OCI-LY7 (cell line): ENCODE results near the gene PLEKHA5. TPM values are rescaled to one million over a fixed set of nuclear protein-coding genes. Genes with fewer than 3 reads are reported as not detected.

Experiments used
- BruUV-seq: library from RNA; stranded (reverse); fragments of 400-500 nt; replicated peaks from 2 replicates; lab custom pipeline; 2021; lab: Mats Ljungman, UMichigan
- CTCF ChIA-PET: fragments of 300-600 bp; sonication (Branson Sonifier 250); formaldehyde crosslinking; loops from one replicate; lab custom pipeline; 2022; ENCODE audit warnings: antibody characterized with exemption; ENCODE audit not compliant: unreplicated experiment; lab: Charles Lee
- POLR2A ChIA-PET: fragments of 300-600 bp; sonication (Branson Sonifier 250); formaldehyde crosslinking; loops from one replicate; lab custom pipeline; 2022; ENCODE audit warnings: antibody characterized with exemption; lab: Charles Lee
- DNase-seq: peaks from one replicate; pipeline ENCODE4 v3.0.0-alpha.2; 2015; ENCODE audit warnings: low spot score
- H2AFZ ChIP-seq: fragments of 200-600 bp; sonication (generic), shearing (Covaris generic); 2 replicates; pipeline ENCODE4 v1.6.1; 2014; ENCODE audit warnings: mild to moderate bottlenecking, antibody characterized with exemption, low read length, moderate library complexity
- H3K27ac ChIP-seq: fragments of 200-600 bp; sonication (generic); 2 replicates; pipeline ENCODE4 v1.5.1; 2014; ENCODE audit warnings: mixed run types, low read depth, mild to moderate bottlenecking, moderate library complexity, low read length, inconsistent platforms; ENCODE audit not compliant: poor library complexity, severe bottlenecking
- H3K36me3 ChIP-seq: fragments of 200-600 bp; sonication (generic); 2 replicates; pipeline ENCODE4 v1.6.1; 2014; ENCODE audit warnings: mild to moderate bottlenecking, antibody characterized with exemption, low read length, moderate library complexity, mixed read lengths; ENCODE audit not compliant: insufficient read depth
- H3K4me1 ChIP-seq: fragments of 200-600 bp; sonication (generic); 2 replicates; pipeline ENCODE4 v1.5.1; 2014; ENCODE audit warnings: mild to moderate bottlenecking, low read length; ENCODE audit not compliant: insufficient read depth, poor library complexity, severe bottlenecking
- H3K4me2 ChIP-seq: fragments of 200-600 bp; sonication (generic); 2 replicates; pipeline ENCODE4 v1.6.1; 2014; ENCODE audit warnings: mild to moderate bottlenecking, low read length
- H3K4me3 ChIP-seq: fragments of 200-600 bp; sonication (generic); 2 replicates; pipeline ENCODE4 v1.5.1; 2014; ENCODE audit warnings: mild to moderate bottlenecking, low read depth, low read length; ENCODE audit not compliant: poor library complexity, severe bottlenecking
- H3K79me2 ChIP-seq: fragments of 200-600 bp; sonication (generic); 2 replicates; pipeline ENCODE4 v1.6.1; 2016; ENCODE audit warnings: low read depth, mild to moderate bottlenecking, low read length, moderate library complexity, mixed read lengths; ENCODE audit not compliant: insufficient read depth
- H3K9me2 ChIP-seq: fragments of 200-600 bp; sonication (generic); 2 replicates; pipeline ENCODE4 v1.6.1; 2016; ENCODE audit warnings: mild to moderate bottlenecking, low read length, mixed read lengths; ENCODE audit not compliant: insufficient read depth
- H3K9me3 ChIP-seq: fragments of 200-600 bp; sonication (generic); 2 replicates; pipeline ENCODE4 v1.6.1; 2014; ENCODE audit warnings: mild to moderate bottlenecking, mixed run types, low read length, mixed read lengths
- H4K20me1 ChIP-seq: fragments of 200-600 bp; sonication (generic); 2 replicates; pipeline ENCODE4 v1.6.1; 2014; ENCODE audit warnings: mild to moderate bottlenecking, antibody characterized with exemption, low read length, moderate library complexity, mixed read lengths; ENCODE audit not compliant: insufficient read depth
- CTCF ChIP-seq: fragments of 200-600 bp; sonication (generic); conservative IDR thresholded peaks from 2 replicates; pipeline ENCODE4 v1.5.1; 2014; ENCODE audit warnings: mild to moderate bottlenecking, antibody characterized with exemption, low read length, moderate library complexity, mixed read lengths
- EZH2phosphoT487 ChIP-seq: fragments of 200-600 bp; sonication (generic); IDR thresholded peaks from 2 replicates; pipeline ENCODE4 v1.6.1; 2018; ENCODE audit warnings: low read depth, borderline replicate concordance, mild to moderate bottlenecking, mixed run types, antibody characterized with exemption, low read length, moderate library complexity, mixed read lengths
- intact Hi-C: fragments of 100-400 bp; cut with micrococcal nuclease; formaldehyde crosslinking; loops from one replicate; pipeline ENCODE4 v1.10.0; 2022; ENCODE audit not compliant: unreplicated experiment
- total RNA-seq, 2 experiments: library from RNA; depleted of rRNA in 1 of 2; stranded (reverse); fragments of >200 nt in 1 of 2; shearing (Covaris generic) in 1 of 2; gene quantifications; 2 replicates each; pipeline ENCODE4 v1.2.3, GENCODE V29; 2014 to 2022

Gene PLEKHA5
- total RNA-seq, 2 experiments from 2014 or later = 2.7 TPM; not detected in 1

DNA sequence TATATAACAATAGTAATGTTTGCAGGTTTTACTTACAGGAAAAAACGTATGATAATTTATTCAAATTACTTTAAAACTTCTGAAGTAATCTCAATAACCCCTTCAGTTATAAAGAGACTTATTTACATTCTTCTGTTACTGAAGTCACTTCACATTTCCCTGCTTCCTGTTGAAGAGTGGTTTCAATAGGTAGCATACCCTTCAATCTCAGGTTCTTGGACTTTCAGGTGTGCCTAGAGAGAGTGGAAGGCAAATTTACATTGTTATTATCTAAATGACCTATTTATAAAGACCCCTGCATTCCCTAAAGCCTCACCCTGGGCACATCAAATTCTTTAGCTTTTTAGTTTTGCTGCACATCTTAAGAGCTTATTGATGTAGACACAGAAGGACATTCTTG, 172.2 kb downstream of the PLEKHA5 start:
- Histone ChIP-seq H3K9me2 (no peaks in the 10 kb centered on the region), H3K36me3 (no peaks in the 10 kb centered on the region), H2AFZ (no peak overlapping the region), H3K9me3 (no peaks in the 10 kb centered on the region), H3K4me1 (no peaks in the 10 kb centered on the region), H3K4me3 (no peak overlapping the region), H3K27ac (no peak overlapping the region), H3K79me2 (no peaks in the 10 kb centered on the region), H3K4me2 (no peak overlapping the region), H4K20me1 (no peaks in the 10 kb centered on the region)
- intact Hi-C loops = no loop called here
- TF ChIP-seq CTCF (no peak), EZH2phosphoT487 (no peak)
- ChIA-PET CTCF (no interaction called here), POLR2A (interaction anchor here (0.6 kb wide), 2 partner anchors 8 to 400 kb away, joined by 4 to 7 read pairs; no protein-coding TSS in a partner anchor)
- DNase-seq = no peak
- BruUV-seq = no TSS peak

- H4K20me1 ChIP-seq = no peaks in the 10 kb centered on the region
- ChIA-PET POLR2A (interaction anchor here (0.6 kb wide), 1 partner anchor 9 kb away, joined by 4 read pairs; no protein-coding TSS in a partner anchor), CTCF (no interaction called here)
- DNase-seq = no peak
- no peak overlapping the region for H3K4me3 ChIP-seq
- H3K79me2 ChIP-seq = no peaks in the 10 kb centered on the region
- H3K9me2 ChIP-seq = no peaks in the 10 kb centered on the region
- intact Hi-C loops = no loop called here
- no TSS peak for BruUV-seq
- H3K4me2 ChIP-seq = no peak overlapping the region
- TF ChIP-seq EZH2phosphoT487 (no peak), CTCF (no peak)
- no peaks in the 10 kb centered on the region for H3K9me3 ChIP-seq
- no peaks in the 10 kb centered on the region for H3K36me3 ChIP-seq
- no peak overlapping the region for H3K27ac ChIP-seq
- H2AFZ ChIP-seq = no peak overlapping the region
- H3K4me1 ChIP-seq = no peaks in the 10 kb centered on the region
Observed at GRCh38 chr12:19302100-19302640, 172.6 kb downstream of the PLEKHA5 start.

- H3K9me2 ChIP-seq = no peaks in the 10 kb centered on the region
- no peak overlapping the region for H2AFZ ChIP-seq
- no peak overlapping the region for H3K27ac ChIP-seq
- intact Hi-C loops = no loop called here
- BruUV-seq = no TSS peak
- H3K4me1 ChIP-seq = no peaks in the 10 kb centered on the region
- H3K36me3 ChIP-seq = no peaks in the 10 kb centered on the region
- CTCF ChIA-PET = no interaction called here
- no peak for DNase-seq
- POLR2A ChIA-PET = interaction anchor here (0.6 kb wide), 1 partner anchor 30 kb away, joined by 3 read pairs; no protein-coding TSS in a partner anchor
- H3K4me3 ChIP-seq = no peak overlapping the region
- H3K9me3 ChIP-seq = no peaks in the 10 kb centered on the region
- TF ChIP-seq CTCF (no peak), EZH2phosphoT487 (no peak)
- H3K4me2 ChIP-seq = no peak overlapping the region
- H4K20me1 ChIP-seq = no peaks in the 10 kb centered on the region
- H3K79me2 ChIP-seq = no peaks in the 10 kb centered on the region
Observed at GRCh38 chr12:19303496-19303895, 174.0 kb downstream of the PLEKHA5 start.
